ENCODE results near the gene SH3GL3. TPM values are rescaled to one million over a fixed set of nuclear protein-coding genes. Genes with fewer than 3 reads are reported as not detected.

Gene SH3GL3
- polyA plus RNA-seq, 1 of the 3 experiments (the other 2 are of a cell fraction), result not detected

- ChIA-PET CTCF (interaction anchor here (1.2 to 3.9 kb wide), 3 partner anchors 114 to 197 kb away, joined by 3 to 16 read pairs (median 9); no protein-coding TSS in a partner anchor), POLR2A (no interaction called here)
- Histone ChIP-seq H3K79me2 (ENCODE audit: insufficient read depth) (no peaks in the 10 kb centered on the region), H3K9me2 (no peaks in the 10 kb centered on the region), H3K27ac (ENCODE audit: low read depth in 2 of 2, low read length in 1 of 2) (no peak overlapping the region), H4K20me1 (ENCODE audit: insufficient read depth) (no peaks in the 10 kb centered on the region), H3K36me3 (replicated peaks in 1 of 2; ENCODE audit: control insufficient read depth in 1 of 2, insufficient read depth in 2 of 2, low read length in 1 of 2) (no peaks in the 10 kb centered on the region), H3K9me3 (no peaks in the 10 kb centered on the region), H3K4me1 (ENCODE audit: control insufficient read depth in 1 of 2, insufficient read depth in 2 of 2, low read depth in 1 of 2, low read length in 1 of 2) (peaks cover 0 to 2% of the 10 kb centered on the region in 2 experiments; a peak in 1 of 4 replicates), H2AFZ (ENCODE audit: low read depth) (no peak overlapping the region), H3K9ac (no peak overlapping the region), H3K4me3 (ENCODE audit: low read depth in 2 of 2, low read length in 1 of 2) (no peak overlapping the region), H3K27me3 (ENCODE audit: insufficient read depth) (peaks cover 15% of the 10 kb centered on the region), H3K4me2 (no peak overlapping the region), H3F3A (replicated peaks; ENCODE audit: insufficient read depth) (no peaks in the 10 kb centered on the region)
- DNase-seq, result no peak
- no peak for TF ChIP-seq GATA2 (CRISPR knock-in tag; IDR thresholded peaks at IDR 0.05)
- TF ChIP-seq RCOR1 (IDR thresholded peaks at IDR 0.05; ENCODE audit: low read length), result no peak
- no peak for TF ChIP-seq RFX5 (IDR thresholded peaks at IDR 0.05; ENCODE audit: low read length)
- no peak for TF ChIP-seq TAF1 (IDR thresholded peaks at IDR 0.05; ENCODE audit: borderline replicate concordance, low read depth, low read length)
- no peak for TF ChIP-seq EP300 (IDR thresholded peaks at IDR 0.05; ENCODE audit: borderline replicate concordance in 1 of 2, low read depth in 1 of 2, low read length in 1 of 2)
- TF ChIP-seq NFIC (IDR thresholded peaks at IDR 0.05; ENCODE audit: borderline replicate concordance), result no peak
- TF ChIP-seq REST (IDR thresholded peaks at IDR 0.05; ENCODE audit: low read depth, low read length), result no peak
- no peak for TF ChIP-seq FOXJ3 (CRISPR knock-in tag; IDR thresholded peaks at IDR 0.05)
- no peak for TF ChIP-seq USF2 (IDR thresholded peaks at IDR 0.05; ENCODE audit: borderline replicate concordance, low read depth, low read length)
- no peak for TF ChIP-seq ZBTB33 (IDR thresholded peaks at IDR 0.05; ENCODE audit: borderline replicate concordance, low read depth)
- no peak for TF ChIP-seq CTCF (IDR thresholded peaks at IDR 0.05)
- no peak for TF ChIP-seq IRF3 (IDR thresholded peaks at IDR 0.05; ENCODE audit: low read depth, low read length)
- no peak for TF ChIP-seq NRF1 (IDR thresholded peaks at IDR 0.05; ENCODE audit: low read depth, low read length)
- TF ChIP-seq PBX3 (IDR thresholded peaks at IDR 0.05), result no peak
- TF ChIP-seq TCF12 (IDR thresholded peaks at IDR 0.05), result no peak
- WGBS (ENCODE audit: low lambda C conversion rate), result 30% methylated on average over 3 of the region's 5 CpGs
Observed at GRCh38 chr15:83445643-83446042, 1.5 kb upstream of the SH3GL3 start.

Data from SK-N-SH (cell line).